ENCODE measurements around the gene SLC25A33. TPM values are rescaled to one million over a fixed set of nuclear protein-coding genes. Genes with fewer than 3 reads are reported as not detected.

The SLC25A33 gene
- total and polyA plus RNA-seq, 2 of the 8 experiments (the other 6 are each of a cell fraction or from before 2014, with no cell fraction given): 7.8 to 12.8 TPM

DNA sequence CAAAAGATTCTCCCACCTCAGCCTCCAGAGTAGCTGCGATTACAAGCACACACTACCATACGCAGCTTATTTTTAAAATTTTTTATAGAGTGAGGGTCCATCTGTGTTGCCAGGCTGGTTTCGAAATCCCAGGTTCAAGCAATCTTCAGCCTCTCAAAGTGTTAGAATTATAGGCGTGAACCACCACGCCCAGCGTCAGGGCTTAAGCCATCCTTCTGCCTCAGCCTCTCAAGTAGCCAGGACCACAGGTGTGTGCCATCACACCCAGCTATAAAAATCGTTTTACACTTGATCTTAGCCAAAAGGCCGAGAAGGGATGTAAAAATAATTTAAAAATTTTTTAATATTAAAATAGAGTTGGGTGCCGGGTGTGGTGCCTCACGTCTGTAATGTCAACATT lies 4.3 kb upstream of the SLC25A33 start:
- WGBS, 2 experiments (ENCODE audit: extremely low coverage in 1 of 2, insufficient coverage in 1 of 2, insufficient read length in 1 of 2, insufficient replicate concordance in 2 of 2, low coverage in 1 of 2, low lambda C conversion rate in 2 of 2, missing lambda C conversion rate in 1 of 2): 91% methylated on average over 10 of the region's 10 CpGs; no CpG with 5 or more reads in 1 of the 2 experiments
- Histone ChIP-seq H2AK5ac (ENCODE audit: low read depth, low read length) (no peak overlapping the region), H3K23ac (ENCODE audit: insufficient read length) (no peak overlapping the region), H3K36me3 (ENCODE audit: control insufficient read depth in 2 of 4, insufficient read depth in 4 of 4, low read length in 3 of 4) (no peaks in the 10 kb centered on the region), H3K4ac (replicated peaks; ENCODE audit: insufficient read length, low read depth, low read length) (no peak overlapping the region), H2BK5ac (ENCODE audit: low read depth, low read length) (no peak overlapping the region), H3K79me1 (ENCODE audit: low read depth, low read length) (no peaks in the 10 kb centered on the region), H3K4me2 (ENCODE audit: insufficient read depth in 1 of 2, low read depth in 2 of 2, low read length in 2 of 2) (no peak overlapping the region), H4K8ac (ENCODE audit: extremely low read depth, insufficient read depth, low read length) (no peak overlapping the region), H3K4me1 (replicated peaks in 1 of 4; ENCODE audit: control insufficient read depth in 3 of 4, insufficient read depth in 4 of 4, low read length in 3 of 4) (peaks cover 0 to 10% (median 5%) of the 10 kb centered on the region in 4 experiments; a peak in 3 of 7 replicates), H2BK120ac (replicated peaks; ENCODE audit: low read depth, low read length) (no peak overlapping the region), H4K5ac (ENCODE audit: insufficient read length, low read depth, low read length) (no peak overlapping the region), H3K14ac (ENCODE audit: insufficient read length) (no peak overlapping the region), H3K9ac (replicated peaks in 1 of 4; ENCODE audit: extremely low read depth in 1 of 4, low read depth in 3 of 4, low read length in 3 of 4) (no peak overlapping the region), H2BK15ac (ENCODE audit: low read length) (no peak overlapping the region), H3K18ac (ENCODE audit: extremely low read depth, low read length) (no peak overlapping the region), H3K9me3 (ENCODE audit: insufficient read depth in 2 of 2, low read depth in 1 of 2, low read length in 1 of 2) (no peaks in the 10 kb centered on the region), H3K4me3 (ENCODE audit: extremely low read depth in 1 of 4, insufficient read depth in 2 of 4, low read depth in 3 of 4, low read length in 4 of 4) (no peak overlapping the region), H2AFZ (ENCODE audit: low read length) (no peak overlapping the region), H3K23me2 (ENCODE audit: low read depth, low read length) (no peaks in the 10 kb centered on the region; the same call in 1 of the 2 replicates), H2BK12ac (ENCODE audit: low read depth, low read length) (no peak overlapping the region), H2BK20ac (ENCODE audit: low read length) (no peak overlapping the region), H3K56ac (replicated peaks; ENCODE audit: insufficient read length, low read depth, low read length) (no peak overlapping the region), H4K91ac (replicated peaks; ENCODE audit: insufficient read length, low read length) (no peak overlapping the region), H3K27ac (ENCODE audit: low read depth, low read length) (no peak overlapping the region), H4K20me1 (replicated peaks in 1 of 2; ENCODE audit: control insufficient read depth in 1 of 2, insufficient read depth in 2 of 2, low read length in 2 of 2) (peaks cover 0 to under 1% of the 10 kb centered on the region in 2 experiments), H3K27me3 (replicated peaks in 1 of 4; ENCODE audit: control insufficient read depth in 3 of 4, extremely low read depth in 1 of 4, insufficient read depth in 3 of 4, low read length in 3 of 4) (no peaks in the 10 kb centered on the region), H3K79me2 (ENCODE audit: control insufficient read depth in 1 of 2, insufficient read depth in 2 of 2, low read length in 2 of 2) (peaks cover 0 to under 1% of the 10 kb centered on the region in 2 experiments; a peak in 1 of 4 replicates)
- DNase-seq (ENCODE audit: low read depth in 1 of 2, low spot score in 2 of 2): no peak
- no peak for FAIRE-seq
- POLR2A ChIA-PET (ENCODE audit: partially characterized antibody): no interaction called here
- CTCF ChIA-PET (ENCODE audit: partially characterized antibody): interaction anchor here (1.0 to 1.4 kb wide), 2 partner anchors 10 to 39 kb away, joined by 3 to 5 read pairs; no protein-coding TSS in a partner anchor
- TF ChIP-seq KDM1A (IDR thresholded peaks at IDR 0.05; ENCODE audit: borderline replicate concordance, low read length) (no peak), SUZ12 (IDR thresholded peaks at IDR 0.05; ENCODE audit: low read length) (no peak), JUN (IDR thresholded peaks at IDR 0.05; ENCODE audit: low read depth, low read length) (no peak), HDAC6 (IDR thresholded peaks at IDR 0.05; ENCODE audit: low read depth, low read length) (no peak), TCF12 (IDR thresholded peaks at IDR 0.05; ENCODE audit: low read depth, low read length) (no peak), TBP (IDR thresholded peaks at IDR 0.05; ENCODE audit: low read depth, low read length) (no peak), JUND (IDR thresholded peaks at IDR 0.05; ENCODE audit: low read length) (no peak), SP2 (IDR thresholded peaks at IDR 0.05; ENCODE audit: low read length) (no peak), RFX5 (IDR thresholded peaks at IDR 0.05; ENCODE audit: borderline replicate concordance, low read depth, low read length) (no peak), BCL11A (IDR thresholded peaks at IDR 0.05; ENCODE audit: low read depth in 2 of 2, low read length in 2 of 2) (no peak), PHF8 (conservative IDR thresholded peaks at IDR 0.05; ENCODE audit: low read depth, low read length) (no peak)
- TF ChIP-seq, protein P1, sequence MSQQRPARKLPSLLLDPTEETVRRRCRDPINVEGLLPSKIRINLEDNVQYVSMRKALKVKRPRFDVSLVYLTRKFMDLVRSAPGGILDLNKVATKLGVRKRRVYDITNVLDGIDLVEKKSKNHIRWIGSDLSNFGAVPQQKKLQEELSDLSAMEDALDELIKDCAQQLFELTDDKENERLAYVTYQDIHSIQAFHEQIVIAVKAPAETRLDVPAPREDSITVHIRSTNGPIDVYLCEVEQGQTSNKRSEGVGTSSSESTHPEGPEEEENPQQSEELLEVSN (IDR thresholded peaks at IDR 0.05): no peak
- TF ChIP-seq, protein P2, sequence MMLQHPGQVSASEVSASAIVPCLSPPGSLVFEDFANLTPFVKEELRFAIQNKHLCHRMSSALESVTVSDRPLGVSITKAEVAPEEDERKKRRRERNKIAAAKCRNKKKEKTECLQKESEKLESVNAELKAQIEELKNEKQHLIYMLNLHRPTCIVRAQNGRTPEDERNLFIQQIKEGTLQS (IDR thresholded peaks at IDR 0.05; ENCODE audit: insufficient read depth, low read depth, low read length): no peak

Data from H1 (cell line).